Keratinocyte (primary cell): ENCODE results near the gene VIPR2. TPM values are rescaled to one million over a fixed set of nuclear protein-coding genes. Genes with fewer than 3 reads are reported as not detected.

ENCODE experiments used
- DNase-seq: peaks from one replicate; pipeline ENCODE4 v3.0.0-alpha.2; 2011; ENCODE audit warnings: low read depth, missing footprints, low spot score
- FAIRE-seq: peaks from 2 replicates; lab custom pipeline; 2011; peaks lifted over from hg19 to GRCh38; lab: Jason Lieb, UNC
- H2AFZ ChIP-seq: 2 replicates; pipeline ENCODE4 v1.6.0; 2012; ENCODE audit warnings: low read length, control low read depth, inconsistent platforms; ENCODE audit not compliant: control insufficient read depth
- H3K27ac ChIP-seq: 2 replicates; pipeline ENCODE4 v1.5.1; 2011; ENCODE audit warnings: low read length; ENCODE audit not compliant: control insufficient read depth, insufficient read depth
- H3K27me3 ChIP-seq: 3 replicates; pipeline ENCODE4 v1.6.0; 2011; ENCODE audit warnings: low read length; ENCODE audit not compliant: control insufficient read depth, insufficient read depth; ENCODE audit errors: extremely low read depth
- H3K36me3 ChIP-seq, 2 experiments: 2 replicates in 1 of 2; 3 replicates in 1 of 2; pipeline ENCODE4 v1.5.1; 2011; ENCODE audit warnings: low read length in 2 of 2, mild to moderate bottlenecking in 1 of 2; ENCODE audit not compliant: control insufficient read depth in 2 of 2, insufficient read depth in 2 of 2; ENCODE audit errors: extremely low read depth in 1 of 2
- H3K4me1 ChIP-seq: 3 replicates; pipeline ENCODE4 v1.5.1; 2011; ENCODE audit warnings: low read length; ENCODE audit not compliant: control insufficient read depth, insufficient read depth; ENCODE audit errors: extremely low read depth
- H3K4me2 ChIP-seq: 3 replicates; pipeline ENCODE4 v1.6.0; 2011; ENCODE audit warnings: low read depth, low read length; ENCODE audit not compliant: control insufficient read depth, insufficient read depth; ENCODE audit errors: extremely low read depth
- H3K4me3 ChIP-seq, 3 experiments: fragments of 200-600 bp in 1 of 3; sonication (generic) in 1 of 3; 2 replicates in 2 of 3; 3 replicates in 1 of 3; pipeline ENCODE4 v1.5.1; 2011 to 2016; ENCODE audit warnings: low read length in 3 of 3, mild to moderate bottlenecking in 3 of 3, control low read depth in 2 of 3, inconsistent platforms in 1 of 3, low read depth in 1 of 3, mixed read lengths in 1 of 3, mixed run types in 1 of 3, moderate library complexity in 1 of 3; ENCODE audit not compliant: control insufficient read depth in 2 of 3, insufficient read depth in 2 of 3; ENCODE audit errors: extremely low read depth in 1 of 3
- H3K79me2 ChIP-seq: 2 replicates; pipeline ENCODE4 v1.6.0; 2012; ENCODE audit warnings: low read length; ENCODE audit not compliant: control insufficient read depth, insufficient read depth
- H3K9ac ChIP-seq: 3 replicates; pipeline ENCODE4 v1.6.0; 2011; ENCODE audit warnings: low read length; ENCODE audit not compliant: control insufficient read depth, insufficient read depth; ENCODE audit errors: extremely low read depth
- H3K9me1 ChIP-seq: 3 replicates; pipeline ENCODE4 v1.6.0; 2011; ENCODE audit warnings: low read length; ENCODE audit not compliant: control insufficient read depth, insufficient read depth; ENCODE audit errors: extremely low read depth
- H3K9me3 ChIP-seq: 2 replicates; pipeline ENCODE4 v1.5.1; 2012; ENCODE audit warnings: low read depth, low read length; ENCODE audit not compliant: control insufficient read depth
- H4K20me1 ChIP-seq: 3 replicates; pipeline ENCODE4 v1.6.0; 2011; ENCODE audit warnings: low read length; ENCODE audit not compliant: control insufficient read depth, insufficient read depth; ENCODE audit errors: extremely low read depth
- EZH2 ChIP-seq: IDR thresholded peaks from one replicate; pipeline ENCODE4 v1.6.1; 2012; ENCODE audit warnings: inconsistent platforms, mild to moderate bottlenecking, low read length, moderate library complexity
- dilution Hi-C: fragments of 300-500 bp; cut with MboI; formaldehyde crosslinking; loops from one replicate; pipeline ENCODE4 v1.7.0; 2020; ENCODE audit warnings: low sequenced_read_pairs; ENCODE audit not compliant: extremely low pct_ligation_motif_present
- polyA plus RNA-seq, 5 experiments: library from polyadenylated mRNA; depleted of rRNA in 3 of 5; stranded (reverse) in 3 of 5; stranded (forward) in 1 of 5; unstranded in 1 of 5; fragments of >200 nt; gene quantifications; 1 replicate in 1 of 5; 2 replicates in 3 of 5; 3 replicates in 1 of 5; pipeline versions ENCODE4 v1.2.1 to v1.2.3, GENCODE V29; 2011 to 2012; ENCODE audit warnings: missing spikeins in 2 of 5, low read depth in 1 of 5, low replicate concordance in 1 of 5
- TF ChIP-seq, protein P1 (sequence below), 3 experiments: IDR thresholded peaks in 1 of 3; conservative IDR thresholded peaks in 1 of 3; optimal IDR thresholded peaks in 1 of 3; 2 replicates in 2 of 3; 3 replicates in 1 of 3; pipeline versions ENCODE3 to v1.5.1; 2011; ENCODE audit warnings: low read length in 3 of 3, mild to moderate bottlenecking in 3 of 3, moderate library complexity in 2 of 3, control low read depth in 1 of 3, inconsistent platforms in 1 of 3; ENCODE audit not compliant: insufficient read depth in 2 of 3; ENCODE audit errors: extremely low read depth in 1 of 3

Gene VIPR2
- polyA plus RNA-seq, 1 donor (not counting 4 experiments of a cell fraction or from before 2014, with no cell fraction given), result not detected

DNA sequence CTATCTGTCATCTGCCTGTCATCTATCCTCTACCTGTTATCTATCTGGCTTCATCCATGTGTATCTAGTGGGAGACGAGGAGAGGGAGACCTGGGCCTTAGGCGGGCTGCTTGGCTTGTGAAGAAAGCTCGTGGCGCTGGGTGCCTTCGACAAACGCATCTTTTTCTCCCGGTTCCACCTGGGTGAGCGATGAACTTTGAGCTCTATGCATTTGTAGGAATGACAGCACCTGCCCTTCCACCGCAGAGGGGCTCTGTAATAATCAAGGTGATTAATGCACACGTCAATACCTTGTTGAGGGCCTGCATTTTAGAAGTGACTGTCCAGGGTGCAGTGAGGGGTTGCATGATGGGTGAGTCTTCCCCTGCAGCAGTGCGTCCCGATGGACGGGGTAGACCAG lies 2.6 kb upstream of the VIPR2 start:
- H3K27ac ChIP-seq, result no peak overlapping the region
- H2AFZ ChIP-seq, result no peak overlapping the region
- H3K9ac ChIP-seq, result no peak overlapping the region
- no peak overlapping the region for H3K4me3 ChIP-seq
- no peaks in the 10 kb centered on the region for H3K36me3 ChIP-seq
- TF ChIP-seq, protein P1, sequence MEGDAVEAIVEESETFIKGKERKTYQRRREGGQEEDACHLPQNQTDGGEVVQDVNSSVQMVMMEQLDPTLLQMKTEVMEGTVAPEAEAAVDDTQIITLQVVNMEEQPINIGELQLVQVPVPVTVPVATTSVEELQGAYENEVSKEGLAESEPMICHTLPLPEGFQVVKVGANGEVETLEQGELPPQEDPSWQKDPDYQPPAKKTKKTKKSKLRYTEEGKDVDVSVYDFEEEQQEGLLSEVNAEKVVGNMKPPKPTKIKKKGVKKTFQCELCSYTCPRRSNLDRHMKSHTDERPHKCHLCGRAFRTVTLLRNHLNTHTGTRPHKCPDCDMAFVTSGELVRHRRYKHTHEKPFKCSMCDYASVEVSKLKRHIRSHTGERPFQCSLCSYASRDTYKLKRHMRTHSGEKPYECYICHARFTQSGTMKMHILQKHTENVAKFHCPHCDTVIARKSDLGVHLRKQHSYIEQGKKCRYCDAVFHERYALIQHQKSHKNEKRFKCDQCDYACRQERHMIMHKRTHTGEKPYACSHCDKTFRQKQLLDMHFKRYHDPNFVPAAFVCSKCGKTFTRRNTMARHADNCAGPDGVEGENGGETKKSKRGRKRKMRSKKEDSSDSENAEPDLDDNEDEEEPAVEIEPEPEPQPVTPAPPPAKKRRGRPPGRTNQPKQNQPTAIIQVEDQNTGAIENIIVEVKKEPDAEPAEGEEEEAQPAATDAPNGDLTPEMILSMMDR (optimal IDR thresholded peaks at IDR 0.05 in 1 of 3, IDR thresholded peaks at IDR 0.05 in 1 of 3, conservative IDR thresholded peaks at IDR 0.05 in 1 of 3; ENCODE audit: extremely low read depth in 1 of 3, insufficient read depth in 2 of 3, low read length in 3 of 3), result no peak
- TF ChIP-seq EZH2, result no peak
- dilution Hi-C loops, result no loop called here
- no peaks in the 10 kb centered on the region for H3K79me2 ChIP-seq
- H3K9me3 ChIP-seq, result no peaks in the 10 kb centered on the region
- no peak for FAIRE-seq
- H3K9me1 ChIP-seq, result no peaks in the 10 kb centered on the region
- peaks cover 27% of the 10 kb centered on the region for H3K27me3 ChIP-seq
- H4K20me1 ChIP-seq, result no peaks in the 10 kb centered on the region
- H3K4me1 ChIP-seq, result no peaks in the 10 kb centered on the region
- no peak for DNase-seq
- H3K4me2 ChIP-seq, result no peak overlapping the region

GRCh38 chr7:159146084-159146858 lies 1.6 kb upstream of the VIPR2 start:
- TF ChIP-seq, protein P1 (optimal IDR thresholded peaks at IDR 0.05 in 1 of 3, IDR thresholded peaks at IDR 0.05 in 1 of 3, conservative IDR thresholded peaks at IDR 0.05 in 1 of 3; ENCODE audit: extremely low read depth in 1 of 3, insufficient read depth in 2 of 3, low read length in 3 of 3), result no peak
- no peak for TF ChIP-seq EZH2
- Histone ChIP-seq H3K4me3 (no peak overlapping the region), H3K27me3 (peaks cover 30% of the 10 kb centered on the region), H3K4me1 (no peaks in the 10 kb centered on the region), H3K9me1 (no peaks in the 10 kb centered on the region), H3K36me3 (no peaks in the 10 kb centered on the region), H3K4me2 (no peak overlapping the region), H4K20me1 (no peaks in the 10 kb centered on the region), H3K9me3 (no peaks in the 10 kb centered on the region), H3K79me2 (no peaks in the 10 kb centered on the region), H2AFZ (no peak overlapping the region), H3K27ac (no peak overlapping the region), H3K9ac (no peak overlapping the region)
- no peak for DNase-seq
- no peak for FAIRE-seq
- dilution Hi-C loops, result no loop called here
